Common myeloid progenitor, CD34-positive (primary cell): Measurements from ENCODE around the gene ZNF423.

Source experiments
- CTCF ChIA-PET: fragments of 350-600 bp; sonication (Branson Sonifier 250); formaldehyde crosslinking; loops from one replicate; lab custom pipeline; 2021; ENCODE audit warnings: antibody characterized with exemption; lab: Charles Lee
- POLR2A ChIA-PET: fragments of 350-600 bp; sonication (Branson Sonifier 250); formaldehyde crosslinking; loops from one replicate; lab custom pipeline; 2021; ENCODE audit warnings: antibody characterized with exemption; lab: Charles Lee
- DNase-seq, 3 donors: peaks; one replicate each; pipeline versions ENCODE4 v3.0.0 to v3.0.0-alpha.2; 2013
- H3K27ac ChIP-seq, 2 experiments: 1 replicate in 1 of 2; 2 replicates in 1 of 2; pipeline ENCODE4 v1.7.0; 2013; ENCODE audit warnings: inconsistent platforms in 2 of 2, low read length in 2 of 2, mild to moderate bottlenecking in 2 of 2, low read depth in 1 of 2, moderate library complexity in 1 of 2; ENCODE audit not compliant: severe bottlenecking in 2 of 2, insufficient read depth in 1 of 2, poor library complexity in 1 of 2
- H3K27me3 ChIP-seq, 5 experiments: replicated peaks in 2 of 5; 1 replicate in 3 of 5; 2 replicates in 2 of 5; pipeline versions ENCODE4 v1.6.1 to v1.7.0; 2013; ENCODE audit warnings: low read length in 4 of 5, mild to moderate bottlenecking in 2 of 5, moderate library complexity in 2 of 5, inconsistent platforms in 1 of 5; ENCODE audit not compliant: insufficient read depth in 5 of 5, control insufficient read depth in 4 of 5
- H3K36me3 ChIP-seq, 4 experiments: 1 replicate in 2 of 4; 2 replicates in 2 of 4; pipeline versions ENCODE4 v1.6.1 to v1.7.0; 2013; ENCODE audit warnings: low read length in 3 of 4, control low read depth in 1 of 4, mild to moderate bottlenecking in 1 of 4; ENCODE audit not compliant: control insufficient read depth in 4 of 4, insufficient read depth in 4 of 4
- H3K4me1 ChIP-seq, 4 experiments: 1 replicate in 3 of 4; 2 replicates in 1 of 4; pipeline versions ENCODE4 v1.6.1 to v1.7.1; 2013; ENCODE audit warnings: low read length in 3 of 4, mild to moderate bottlenecking in 3 of 4, control low read depth in 1 of 4, inconsistent platforms in 1 of 4, moderate library complexity in 1 of 4; ENCODE audit not compliant: control insufficient read depth in 4 of 4, insufficient read depth in 4 of 4; ENCODE audit errors: control extremely low read depth in 1 of 4
- H3K4me3 ChIP-seq, 7 experiments: 1 replicate in 4 of 7; 2 replicates in 3 of 7; pipeline versions ENCODE4 v1.5.1 to v1.7.0; 2013; ENCODE audit warnings: mild to moderate bottlenecking in 7 of 7, low read length in 6 of 7, moderate library complexity in 6 of 7, inconsistent platforms in 2 of 7, low read depth in 2 of 7, control low read depth in 1 of 7; ENCODE audit not compliant: insufficient read depth in 4 of 7, control insufficient read depth in 1 of 7; ENCODE audit errors: extremely low read depth in 1 of 7
- H3K9me3 ChIP-seq, 5 experiments: 1 replicate in 4 of 5; 2 replicates in 1 of 5; pipeline versions ENCODE4 v1.6.1 to v1.7.1; 2013; ENCODE audit warnings: low read length in 4 of 5, mild to moderate bottlenecking in 2 of 5, inconsistent platforms in 1 of 5, low read depth in 1 of 5, moderate library complexity in 1 of 5; ENCODE audit not compliant: control insufficient read depth in 4 of 5, insufficient read depth in 2 of 5; ENCODE audit errors: control extremely low read depth in 1 of 5
- WGBS: methylation state at CpG from one replicate; pipeline ENCODE4 v1.1.5; 2013; ENCODE audit not compliant: insufficient coverage; 5-methylcytosine and 5-hydroxymethylcytosine counted together

Gene ZNF423

GRCh38 chr16:49590166-49590871 is 265.6 kb downstream of the ZNF423 start:
- no peak for DNase-seq
- Histone ChIP-seq H3K9me3 (no peaks in the 10 kb centered on the region), H3K4me1 (peaks cover 3 to 38% (median 31%) of the 10 kb centered on the region in 4 experiments), H3K36me3 (no peaks in the 10 kb centered on the region), H3K27ac (no peak overlapping the region), H3K4me3 (no peak overlapping the region), H3K27me3 (no peaks in the 10 kb centered on the region)
- POLR2A ChIA-PET: no interaction called here
- CTCF ChIA-PET: interaction anchor here (1.2 kb wide), 1 partner anchor 183 kb away, joined by 3 read pairs; no protein-coding TSS in a partner anchor
- WGBS: 96% methylated on average over 14 of the region's 21 CpGs

- no peaks in the 10 kb centered on the region for H3K9me3 ChIP-seq
- H3K36me3 ChIP-seq: no peaks in the 10 kb centered on the region
- peaks cover 2 to 31% (median 24%) of the 10 kb centered on the region in 4 experiments for H3K4me1 ChIP-seq
- CTCF ChIA-PET: interaction anchor here (1.0 to 2.4 kb wide), 5 partner anchors 10 to 182 kb away, joined by 3 to 9 read pairs (median 5); no protein-coding TSS in a partner anchor
- no peak for DNase-seq
- no peak overlapping the region for H3K27ac ChIP-seq
- 98% methylated on average over 11 of the region's 15 CpGs for WGBS
- no peaks in the 10 kb centered on the region for H3K27me3 ChIP-seq
- POLR2A ChIA-PET: no interaction called here
- H3K4me3 ChIP-seq: no peak overlapping the region
These were observed 266.3 kb downstream of the ZNF423 start for GRCh38 chr16:49589544-49590031.

- Histone ChIP-seq H3K4me3 (no peak overlapping the region), H3K4me1 (peaks cover 2 to 25% (median 18%) of the 10 kb centered on the region in 4 experiments), H3K27ac (no peak overlapping the region), H3K36me3 (no peaks in the 10 kb centered on the region), H3K27me3 (no peaks in the 10 kb centered on the region), H3K9me3 (no peaks in the 10 kb centered on the region)
- POLR2A ChIA-PET: no interaction called here
- DNase-seq: no peak
- WGBS: 93% methylated on average over 2 of the region's 5 CpGs
- CTCF ChIA-PET: interaction anchor here (1.0 to 2.4 kb wide), 11 partner anchors 9 to 324 kb away, joined by 3 to 9 read pairs (median 3); no protein-coding TSS in a partner anchor
These were observed 267.1 kb downstream of the ZNF423 start for GRCh38 chr16:49588729-49589384.

GRCh38 chr16:49588026-49588425 is 267.9 kb downstream of the ZNF423 start:
- peaks cover 2 to 17% (median 9%) of the 10 kb centered on the region in 4 experiments for H3K4me1 ChIP-seq
- no peak for DNase-seq
- H3K36me3 ChIP-seq: no peaks in the 10 kb centered on the region
- H3K4me3 ChIP-seq: no peak overlapping the region
- no peak overlapping the region for H3K27ac ChIP-seq
- 100% methylated on average over 3 of the region's 3 CpGs for WGBS
- POLR2A ChIA-PET: no interaction called here
- no peaks in the 10 kb centered on the region for H3K9me3 ChIP-seq
- no peaks in the 10 kb centered on the region for H3K27me3 ChIP-seq
- CTCF ChIA-PET: interaction anchor here (1.1 to 2.4 kb wide), 8 partner anchors 8 to 324 kb away, joined by 3 to 9 read pairs (median 3); no protein-coding TSS in a partner anchor

GRCh38 chr16:49587511-49587910 is 268.4 kb downstream of the ZNF423 start:
- POLR2A ChIA-PET: no interaction called here
- Histone ChIP-seq H3K27me3 (no peaks in the 10 kb centered on the region), H3K9me3 (no peaks in the 10 kb centered on the region), H3K27ac (no peak overlapping the region), H3K4me3 (no peak overlapping the region), H3K36me3 (no peaks in the 10 kb centered on the region), H3K4me1 (peaks cover 2 to 13% (median 5%) of the 10 kb centered on the region in 4 experiments)
- 100% methylated on average over 1 of the region's 1 CpG for WGBS
- CTCF ChIA-PET: interaction anchor here (1.2 to 2.4 kb wide), 5 partner anchors 8 to 325 kb away, joined by 3 to 9 read pairs (median 3); no protein-coding TSS in a partner anchor
- DNase-seq: no peak

- ChIA-PET POLR2A (no interaction called here), CTCF (interaction anchor here (1.8 kb wide), 1 partner anchor 326 kb away, joined by 3 read pairs; no protein-coding TSS in a partner anchor)
- no peak overlapping the region for H3K4me3 ChIP-seq
- 96% methylated on average over 24 of the region's 28 CpGs for WGBS
- H3K36me3 ChIP-seq: no peaks in the 10 kb centered on the region
- no peaks in the 10 kb centered on the region for H3K9me3 ChIP-seq
- no peaks in the 10 kb centered on the region for H3K27me3 ChIP-seq
- peaks cover 0 to 6% (median 3%) of the 10 kb centered on the region in 4 experiments for H3K4me1 ChIP-seq
- no peak overlapping the region for H3K27ac ChIP-seq
- no peak for DNase-seq
These were observed 269.2 kb downstream of the ZNF423 start for GRCh38 chr16:49586466-49587450.
